ENCODE measurements around the gene FAM120C.

The FAM120C gene

GRCh38 chrX:54182864-54183613, at the start of gene FAM120C:
Gene FAM120C (minus strand): TSS chrX:54183254. CDS start chrX:54183198, 56 bp downstream.
- peak; percentile 52 to 70 for DNase-seq

- no peak for DNase-seq
Observed at GRCh38 chrX:54230435-54231148, 47.5 kb upstream of the FAM120C start.

GRCh38 chrX:54223581-54223980, 40.5 kb upstream of the FAM120C start:
- no peak for DNase-seq

GRCh38 chrX:54213603-54214002, 30.5 kb upstream of the FAM120C start:
- no peak for DNase-seq

GRCh38 chrX:54208531-54208930, 25.5 kb upstream of the FAM120C start:
- DNase-seq: no peak

- no peak for DNase-seq
Observed at GRCh38 chrX:54198262-54198661, 15.2 kb upstream of the FAM120C start.

- DNase-seq: no peak
Observed at GRCh38 chrX:54194982-54195588, 12.0 kb upstream of the FAM120C start.

GRCh38 chrX:54193085-54193821, 10.2 kb upstream of the FAM120C start:
- DNase-seq: no peak

- no peak for DNase-seq
Observed at GRCh38 chrX:54184474-54184873, 1.4 kb upstream of the FAM120C start.

- no peak for DNase-seq
Observed at GRCh38 chrX:54182194-54182863, 725 bp downstream of the FAM120C start.

GRCh38 chrX:54181202-54181953, 1.7 kb downstream of the FAM120C start:
- no peak for DNase-seq

- no peak for DNase-seq
Observed at GRCh38 chrX:54180403-54180802, 2.7 kb downstream of the FAM120C start.

GRCh38 chrX:54178100-54178940, 4.7 kb downstream of the FAM120C start:
- DNase-seq: no peak

GRCh38 chrX:54177306-54177705, 5.7 kb downstream of the FAM120C start:
- DNase-seq: no peak

- DNase-seq: no peak
Observed at GRCh38 chrX:54173791-54174190, 9.3 kb downstream of the FAM120C start.

- no peak for DNase-seq
Observed at GRCh38 chrX:54172455-54172854, 10.6 kb downstream of the FAM120C start.

GRCh38 chrX:54171527-54172250, 11.4 kb downstream of the FAM120C start:
- DNase-seq: no peak

- no peak for DNase-seq
Observed at GRCh38 chrX:54171091-54171490, 12.0 kb downstream of the FAM120C start.

- no peak for DNase-seq
Observed at GRCh38 chrX:54166915-54167314, 16.1 kb downstream of the FAM120C start.

GRCh38 chrX:54157561-54157960, 25.5 kb downstream of the FAM120C start:
- no peak for DNase-seq
